HL-60/S4 (cell line): ENCODE measurements around the gene STAMBPL1.
"Not testable (repeated sequence)": the region's sequence is repeated elsewhere in the genome, so short reads cannot be mapped to it uniquely, and the experiment has no call there.

Experiments used
- in situ Hi-C: fragments of 300-500 bp; cut with MboI; formaldehyde crosslinking; loops from 2 replicates; pipeline ENCODE4 v1.14.3; 2022; ENCODE audit warnings: low sequenced_read_pairs

The STAMBPL1 gene

DNA sequence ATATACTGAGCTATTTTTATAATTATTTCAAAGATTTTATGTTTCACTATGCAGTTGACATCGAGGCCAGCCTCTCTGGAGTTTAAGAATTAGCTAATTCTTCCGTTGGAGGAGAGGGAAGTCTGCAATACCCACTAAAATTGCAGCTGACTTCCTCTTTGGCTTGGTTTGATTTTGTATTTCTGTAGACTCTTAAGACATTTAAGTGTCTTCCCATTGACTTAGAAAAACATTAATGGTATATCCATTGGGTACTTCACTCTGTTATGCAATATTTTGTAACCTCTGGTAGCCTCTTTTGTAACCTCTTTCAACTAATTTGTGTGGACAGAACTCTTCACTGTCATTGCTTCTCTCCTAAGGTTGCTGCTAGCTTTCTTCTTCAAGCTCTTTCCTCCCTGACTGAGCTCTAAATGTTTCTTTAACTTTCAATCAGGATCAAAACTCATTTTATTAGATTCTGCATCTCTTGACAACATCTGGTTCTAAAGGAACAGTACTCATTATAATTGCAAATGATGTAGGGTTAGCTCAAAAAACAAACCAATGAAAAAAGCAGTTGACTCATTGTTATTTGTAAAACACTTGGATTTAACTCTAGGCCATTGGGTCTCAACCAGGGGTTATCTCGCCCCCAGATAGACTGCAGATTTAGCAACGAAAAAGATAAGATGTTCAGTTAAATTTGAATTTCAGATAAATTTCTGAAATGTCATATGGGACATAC, 26.7 kb upstream of the STAMBPL1 start:
- in situ Hi-C loops: no loop called here

DNA sequence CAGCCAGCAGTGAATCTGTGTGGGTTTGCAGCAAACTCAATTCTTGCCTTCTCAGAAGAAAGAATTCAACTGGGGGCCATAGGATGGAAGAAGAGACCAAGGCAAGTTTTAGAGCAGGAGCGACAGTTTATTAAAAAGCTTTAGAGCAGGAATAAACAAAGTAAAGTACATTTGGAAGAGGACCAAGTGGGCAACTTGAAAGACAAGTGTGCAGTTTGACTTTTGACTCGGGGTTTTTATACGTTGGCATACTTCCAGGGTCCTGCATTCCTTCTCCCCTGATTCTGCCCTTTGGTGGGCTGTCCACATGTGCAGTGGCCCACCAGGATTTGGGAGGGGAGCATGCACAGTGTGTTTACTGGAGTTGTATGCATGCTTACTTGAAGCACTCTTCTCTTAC, 25.4 kb upstream of the STAMBPL1 start:
- in situ Hi-C loops: no loop called here

DNA sequence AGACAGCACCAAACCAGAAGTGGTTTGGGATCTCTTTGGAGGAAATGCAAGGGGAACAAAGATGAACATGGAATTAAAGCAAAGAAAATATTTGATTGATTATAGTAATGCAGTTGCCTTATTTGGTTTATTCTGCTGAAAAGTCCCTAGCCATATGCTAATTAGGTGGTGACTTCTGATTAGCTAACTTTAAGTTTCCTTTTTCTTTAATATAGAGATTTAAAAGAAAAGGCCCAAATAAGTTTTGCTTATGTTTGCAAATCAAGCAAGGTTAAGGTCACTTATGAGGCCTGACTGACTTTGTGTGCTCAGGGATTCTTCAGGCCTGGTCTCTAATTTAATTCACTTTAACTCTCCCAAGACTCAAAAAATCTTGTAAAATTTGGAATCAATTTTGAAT, 22.2 kb upstream of the STAMBPL1 start:
- in situ Hi-C loops: no loop called here

DNA sequence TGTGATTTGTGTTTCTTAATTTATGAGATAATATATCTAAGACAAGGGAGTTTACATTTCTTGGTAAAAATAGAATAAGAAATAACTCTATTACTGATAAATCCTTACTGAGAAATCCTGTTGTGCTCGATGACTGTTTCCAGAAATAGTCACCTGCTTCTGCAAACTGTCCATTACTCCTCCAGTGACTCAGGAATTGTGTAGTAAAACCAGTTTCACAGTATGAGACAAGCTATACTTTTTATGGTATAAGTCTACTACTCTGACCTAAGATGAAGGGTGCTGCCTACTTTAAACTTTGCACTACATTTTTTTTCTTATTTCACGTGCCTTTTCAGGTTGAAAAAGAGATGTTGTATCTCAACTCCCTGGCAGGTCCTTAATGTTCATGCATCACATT, 21.6 kb upstream of the STAMBPL1 start:
- in situ Hi-C loops: no loop called here

DNA sequence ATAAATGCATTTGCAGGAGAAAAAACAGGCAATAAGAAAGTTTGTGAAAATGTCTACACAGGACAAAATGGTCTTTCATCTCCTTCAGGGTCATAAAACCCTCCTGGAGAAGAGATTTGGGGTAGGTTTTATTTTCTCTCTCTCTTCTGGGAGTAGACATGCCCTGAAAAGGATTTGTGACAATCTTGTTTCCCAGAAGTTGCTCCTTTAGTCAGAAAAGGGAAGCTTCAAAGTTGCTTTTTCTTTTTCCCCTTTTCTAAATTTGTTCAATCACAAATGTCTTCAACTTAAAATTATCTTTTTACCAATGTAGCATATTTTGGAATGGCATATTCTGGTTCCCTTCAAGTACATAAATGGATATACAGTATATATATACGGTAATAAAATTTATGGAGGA, 19.0 kb upstream of the STAMBPL1 start:
- in situ Hi-C loops: no loop called here

DNA sequence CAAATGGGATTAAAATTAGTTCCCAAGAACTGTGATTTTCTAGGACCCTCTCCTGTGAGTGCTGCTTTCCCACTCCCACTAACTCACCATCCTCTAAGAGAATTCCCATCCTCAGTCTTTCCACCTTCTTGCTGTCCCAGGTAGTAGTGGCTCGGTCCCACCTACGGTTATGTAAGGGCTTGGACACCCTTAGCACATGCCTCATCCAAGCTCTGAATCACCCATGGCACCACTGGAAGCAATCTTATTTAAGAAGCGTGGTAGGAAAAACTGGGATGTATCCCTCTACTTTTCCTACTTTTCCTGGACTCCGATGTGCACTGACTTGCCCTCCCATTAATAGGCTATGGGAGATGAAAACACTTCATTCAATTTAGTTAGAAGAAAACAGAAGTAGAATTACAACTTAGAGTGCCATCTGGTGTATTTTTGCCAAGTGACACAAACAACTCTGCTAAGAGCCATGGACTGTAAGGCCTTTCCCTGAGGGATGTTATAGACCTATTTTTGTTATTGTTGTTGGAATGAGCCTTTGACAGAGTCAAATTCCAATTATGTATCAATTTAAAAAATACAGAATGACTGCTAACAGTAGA, 14.7 kb upstream of the STAMBPL1 start:
- in situ Hi-C loops: no loop called here

DNA sequence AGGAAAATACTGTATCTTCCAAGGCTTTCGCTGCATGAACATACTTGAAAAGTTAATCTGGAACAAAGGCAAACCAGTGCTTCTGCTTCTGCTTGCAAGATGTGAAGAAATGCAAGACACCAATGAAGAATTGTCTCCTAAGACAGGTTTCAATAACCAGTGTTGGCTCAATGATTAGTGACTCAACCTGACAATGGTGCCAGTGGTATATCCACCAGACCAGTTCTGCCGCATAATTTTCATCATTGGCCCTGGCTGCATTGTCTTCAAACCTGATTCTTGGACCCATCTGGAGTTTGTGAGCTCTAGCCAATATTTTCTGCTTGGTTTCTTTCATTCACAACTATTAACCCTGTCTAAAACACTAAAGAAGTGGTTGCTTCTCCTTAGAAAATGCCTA, 13.6 kb upstream of the STAMBPL1 start:
- in situ Hi-C loops: no loop called here

DNA sequence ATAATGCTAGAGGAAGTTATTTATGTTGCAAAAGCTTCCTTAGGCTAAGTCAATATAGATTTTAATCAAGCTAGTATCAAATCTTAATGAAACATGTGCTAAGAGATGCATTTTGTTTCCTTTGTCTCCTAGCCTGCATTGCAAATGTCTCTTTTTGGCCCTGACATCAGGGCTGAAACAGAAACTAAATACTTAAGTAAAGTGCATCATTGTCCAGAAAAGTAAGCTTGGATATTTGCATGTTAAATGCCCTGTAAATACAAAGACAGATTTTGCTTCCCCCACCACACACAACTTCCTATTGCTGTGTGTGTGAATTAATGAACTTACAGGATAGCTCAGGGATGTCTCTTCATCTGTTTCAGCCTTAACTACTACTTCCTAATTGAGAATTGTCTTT, 10.0 kb upstream of the STAMBPL1 start:
- in situ Hi-C loops: no loop called here

DNA sequence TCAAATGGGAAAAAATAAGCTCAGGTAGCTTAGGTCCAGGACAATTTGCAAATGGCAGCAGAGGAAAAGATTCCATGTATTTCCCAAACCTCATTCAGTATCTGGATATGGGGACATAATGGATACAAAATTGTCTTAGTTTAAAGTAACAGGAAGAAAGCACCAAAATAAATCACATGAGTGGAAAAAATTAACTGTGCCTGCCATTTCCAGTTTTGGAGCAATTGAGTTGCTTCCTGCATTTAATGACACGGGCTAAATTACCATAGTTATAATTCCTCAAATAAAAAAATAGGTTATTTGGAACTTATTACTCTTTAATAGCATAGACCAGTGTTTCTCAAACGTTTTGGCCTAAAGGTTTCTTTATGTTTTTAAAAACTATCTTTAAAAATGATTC, 6.3 kb upstream of the STAMBPL1 start:
- in situ Hi-C loops: no loop called here

DNA sequence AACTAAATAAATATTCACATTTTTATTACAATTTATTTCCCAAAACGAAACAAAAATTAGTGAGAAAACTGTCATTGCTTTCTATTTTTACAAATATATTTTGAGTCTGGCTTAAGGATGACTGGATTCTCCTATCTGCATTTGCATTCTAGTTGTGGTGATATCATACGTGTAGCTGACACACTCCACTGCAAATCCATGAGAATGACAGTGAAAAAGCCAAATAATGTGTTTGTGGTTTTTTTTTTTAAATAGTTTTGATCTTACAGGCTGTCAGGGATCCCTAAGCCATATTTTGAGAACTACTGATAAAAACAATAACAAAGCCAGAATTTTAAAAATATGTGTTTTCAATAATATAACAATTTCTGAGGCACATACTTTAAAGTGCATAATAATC, 5.8 kb upstream of the STAMBPL1 start:
- in situ Hi-C loops: no loop called here

DNA sequence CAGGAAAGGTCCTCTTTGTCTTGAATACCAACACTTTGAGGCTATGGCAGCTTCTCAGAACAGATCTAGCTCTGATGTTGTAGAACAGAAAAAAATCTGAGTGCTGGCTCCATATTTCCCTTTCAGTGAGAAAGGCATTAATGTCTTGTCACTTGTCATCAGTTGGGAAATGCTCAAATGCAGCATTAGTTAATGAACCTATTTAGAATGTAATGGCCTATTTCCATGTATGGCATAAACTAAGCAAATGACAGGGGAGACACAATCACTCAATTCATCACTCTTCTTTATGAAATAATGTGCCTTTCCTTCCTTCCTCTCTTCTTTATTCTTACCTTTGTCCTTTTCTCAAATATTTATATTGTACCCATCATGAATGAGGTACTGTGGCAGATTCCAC, 5.0 kb upstream of the STAMBPL1 start:
- in situ Hi-C loops: no loop called here

DNA sequence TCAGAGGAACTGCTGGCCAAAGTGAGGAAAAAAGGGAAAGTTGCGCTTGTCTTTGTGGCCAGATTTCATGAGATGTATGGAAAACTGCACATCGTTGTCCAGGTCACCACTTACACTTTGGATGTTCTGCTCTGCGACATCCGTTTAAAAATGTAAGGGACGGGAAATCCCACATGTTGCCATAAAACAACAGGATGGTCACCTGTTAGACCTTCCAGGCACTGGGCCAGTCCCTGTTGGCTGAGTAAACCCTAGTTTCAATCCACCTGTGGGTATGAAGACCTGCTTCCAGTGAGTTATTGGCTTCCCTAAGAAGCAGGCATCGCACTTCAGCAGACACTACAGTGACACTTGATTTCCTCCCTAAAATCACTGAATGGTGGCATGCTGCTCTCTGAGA, 2.7 kb upstream of the STAMBPL1 start:
- in situ Hi-C loops: no loop called here

DNA sequence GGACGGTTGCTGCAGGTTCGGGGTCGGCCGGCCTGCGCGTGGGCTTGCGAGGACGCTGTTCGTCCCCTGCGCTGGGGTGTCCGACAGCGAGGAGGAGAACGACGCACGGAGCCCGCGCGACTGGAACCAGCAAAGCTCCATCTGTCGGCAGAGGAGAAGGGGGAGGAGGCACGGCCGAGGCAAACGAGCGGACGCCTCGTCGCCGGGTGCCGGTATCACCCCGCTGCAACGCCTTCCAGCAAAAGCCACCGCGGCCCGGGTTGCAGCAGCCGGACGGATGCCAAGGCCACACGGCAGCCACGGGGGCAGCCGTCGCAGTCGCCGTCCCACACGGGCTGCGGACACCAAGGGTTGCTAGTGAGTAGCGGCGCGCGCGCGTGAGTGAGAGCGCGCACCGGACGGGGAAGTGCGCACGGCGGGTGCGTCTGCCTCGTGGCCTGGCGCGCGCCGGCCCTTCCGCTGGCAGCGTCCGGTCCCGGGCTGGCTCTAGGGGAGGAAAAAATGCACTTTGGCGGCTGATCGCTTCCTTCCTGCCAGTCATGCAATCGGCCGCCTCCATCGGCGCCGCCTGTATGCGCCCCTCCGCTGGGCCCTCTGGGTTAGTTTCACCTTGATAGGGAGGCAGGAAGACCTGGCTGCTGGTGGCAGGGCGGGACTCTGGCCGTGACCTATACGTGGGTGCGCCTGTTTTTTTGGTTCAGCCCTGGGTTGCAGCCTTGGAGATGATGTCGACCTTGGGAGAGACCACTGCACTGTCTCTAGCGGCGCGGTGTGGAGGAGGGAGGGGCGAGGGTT, 434 bp downstream of the STAMBPL1 start:
- in situ Hi-C loops: no loop called here

DNA sequence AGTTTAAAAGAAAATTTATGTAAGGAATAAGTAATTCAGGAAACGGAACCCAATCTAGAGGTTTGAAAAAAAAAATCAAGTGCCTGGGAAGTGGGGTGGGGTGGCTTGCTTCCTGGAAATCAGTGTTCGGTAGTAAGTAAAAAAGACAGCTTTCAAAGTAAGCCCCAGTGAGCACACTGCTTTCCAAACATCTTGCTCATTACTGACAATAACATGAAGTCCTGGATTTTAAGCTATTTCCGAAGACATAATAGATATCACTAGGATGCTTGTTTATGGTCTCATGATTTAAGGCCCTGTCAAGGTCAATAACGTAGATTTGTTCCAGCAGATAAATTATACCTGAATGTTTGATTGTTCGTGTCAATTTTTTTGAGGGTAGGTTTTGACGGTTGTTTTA, 1.3 kb downstream of the STAMBPL1 start:
- in situ Hi-C loops: no loop called here

DNA sequence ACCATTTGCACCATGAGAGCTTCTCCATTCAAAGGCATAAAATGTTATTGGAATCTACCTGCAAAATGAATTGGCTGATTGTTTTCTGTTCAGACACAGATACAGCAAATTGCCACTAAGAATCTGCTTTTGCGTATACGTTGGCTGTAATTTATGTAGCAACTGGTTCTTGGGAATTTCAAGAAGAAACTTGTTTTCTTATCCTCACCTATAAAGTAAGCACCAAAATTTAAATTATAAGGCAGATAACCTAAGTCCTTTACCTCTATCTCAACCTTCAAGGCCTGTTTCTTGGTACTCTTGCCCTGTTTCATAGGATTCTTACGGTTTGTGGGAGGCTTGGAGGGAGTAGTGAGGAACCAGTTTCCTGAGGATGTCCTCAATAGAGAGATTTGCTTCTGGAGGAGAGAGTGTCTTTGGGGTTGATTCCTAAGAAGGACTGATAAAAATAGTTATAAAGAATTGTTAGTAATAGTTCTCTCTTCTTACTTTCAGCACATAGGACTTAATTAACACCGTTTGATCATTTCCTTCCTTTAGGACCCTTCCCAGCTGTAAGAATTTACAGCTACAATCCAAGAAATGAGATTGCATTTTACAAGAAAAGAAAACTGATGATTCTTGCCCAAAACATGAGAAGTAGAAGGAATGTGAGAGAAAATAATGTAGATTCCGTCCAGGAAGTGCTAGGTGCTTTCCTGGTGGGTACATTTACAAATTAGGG, 2.0 kb downstream of the STAMBPL1 start:
- in situ Hi-C loops: no loop called here

DNA sequence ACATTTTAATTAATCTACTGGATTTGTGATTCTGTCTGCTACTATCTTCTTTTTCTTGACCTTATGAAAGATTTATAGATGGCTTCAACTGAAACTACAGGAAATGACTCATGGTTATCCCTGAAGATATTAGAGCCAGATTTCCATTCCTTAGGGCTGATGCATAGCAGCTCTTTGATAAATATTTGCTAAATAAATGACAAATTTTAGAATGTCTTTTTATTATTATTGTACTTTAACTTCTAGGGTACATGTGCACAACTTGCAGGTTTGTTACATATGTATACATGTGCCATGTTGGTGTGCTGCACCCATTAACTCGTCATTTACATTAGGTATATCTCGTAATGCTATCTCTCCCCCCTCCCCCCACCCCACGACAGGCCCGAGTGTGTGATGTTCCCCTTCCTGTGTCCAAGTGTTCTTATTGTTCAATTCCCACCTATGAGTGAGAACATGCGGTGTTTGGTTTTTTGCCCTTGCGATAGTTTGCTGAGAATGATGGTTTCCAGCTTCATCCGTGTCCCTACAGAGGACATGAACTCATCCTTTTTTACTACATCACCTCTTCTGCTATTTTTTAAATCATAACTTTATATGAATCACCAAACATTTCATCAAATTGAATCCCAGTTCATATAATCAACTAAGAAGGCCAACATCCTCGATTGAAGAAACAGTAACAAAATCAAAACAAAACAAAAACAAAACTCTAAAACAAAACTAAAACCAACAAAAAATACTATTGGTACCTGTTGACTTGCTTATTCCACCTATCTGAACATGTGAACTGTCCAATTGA, 2.8 kb downstream of the STAMBPL1 start:
- in situ Hi-C loops: not testable (repeated sequence)

DNA sequence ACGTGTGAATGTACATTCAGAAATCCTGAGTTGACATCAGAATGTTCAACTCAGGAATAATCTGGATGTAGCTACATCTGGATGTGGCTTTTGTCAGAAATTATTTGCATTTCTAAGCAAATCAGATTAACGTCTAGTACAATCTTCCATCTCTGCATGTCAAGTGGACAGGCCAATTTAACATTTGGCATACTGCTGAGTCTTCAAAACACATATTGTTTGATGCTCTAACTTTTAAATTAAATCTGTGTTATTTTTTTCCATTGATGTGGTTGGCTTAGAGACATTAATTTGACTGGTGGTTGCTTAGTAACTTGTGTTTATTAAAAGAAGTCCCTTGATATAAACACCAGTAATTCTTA, 3.4 kb downstream of the STAMBPL1 start:
- in situ Hi-C loops: no loop called here

DNA sequence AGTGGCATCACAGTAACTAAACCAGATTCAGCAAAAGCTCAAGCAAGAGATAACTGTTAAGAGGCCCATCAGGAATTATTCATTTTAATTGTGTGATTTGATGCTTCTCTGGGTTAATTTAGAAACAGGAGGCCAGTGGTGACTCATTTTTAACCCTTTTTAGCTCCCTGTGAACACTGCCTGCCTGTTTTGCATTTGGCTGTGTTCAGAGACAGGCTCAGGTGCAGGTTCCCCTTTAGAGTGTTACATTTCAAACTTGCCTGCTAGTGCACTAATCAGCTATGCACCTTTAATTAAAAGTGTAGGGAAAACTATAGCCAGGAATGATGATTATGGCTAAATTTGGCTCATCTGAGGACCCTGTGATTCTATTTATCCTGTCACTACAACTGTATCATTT, 6.5 kb downstream of the STAMBPL1 start:
- in situ Hi-C loops: no loop called here

DNA sequence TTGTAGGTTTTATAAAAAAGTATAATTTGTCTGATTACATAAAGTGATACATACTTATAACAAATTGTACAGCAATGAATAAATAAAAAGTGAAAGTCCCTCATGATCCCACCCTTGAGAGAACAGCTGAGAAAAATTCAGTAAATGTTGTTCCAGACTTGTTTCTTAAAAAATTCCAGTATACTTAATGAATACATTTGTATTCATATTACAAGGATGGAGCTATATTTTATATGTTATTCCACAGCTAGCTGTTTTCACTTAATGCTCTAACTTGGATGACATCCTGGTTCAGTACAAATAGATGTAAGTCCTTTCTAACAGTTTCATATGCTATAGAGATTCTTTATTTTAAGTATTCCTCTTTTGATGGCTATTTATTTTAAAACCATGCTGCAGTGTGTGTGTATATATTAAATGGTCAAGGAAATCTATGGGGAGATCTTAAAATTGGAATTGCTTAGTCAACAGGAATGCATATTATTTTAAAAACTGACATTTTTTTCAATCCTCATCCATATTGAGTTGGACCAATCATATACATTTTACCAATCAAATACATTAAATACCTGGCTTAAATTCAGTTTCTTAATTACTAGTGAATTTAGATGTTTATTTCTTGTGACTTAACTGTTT, 8.9 kb downstream of the STAMBPL1 start:
- in situ Hi-C loops: no loop called here

DNA sequence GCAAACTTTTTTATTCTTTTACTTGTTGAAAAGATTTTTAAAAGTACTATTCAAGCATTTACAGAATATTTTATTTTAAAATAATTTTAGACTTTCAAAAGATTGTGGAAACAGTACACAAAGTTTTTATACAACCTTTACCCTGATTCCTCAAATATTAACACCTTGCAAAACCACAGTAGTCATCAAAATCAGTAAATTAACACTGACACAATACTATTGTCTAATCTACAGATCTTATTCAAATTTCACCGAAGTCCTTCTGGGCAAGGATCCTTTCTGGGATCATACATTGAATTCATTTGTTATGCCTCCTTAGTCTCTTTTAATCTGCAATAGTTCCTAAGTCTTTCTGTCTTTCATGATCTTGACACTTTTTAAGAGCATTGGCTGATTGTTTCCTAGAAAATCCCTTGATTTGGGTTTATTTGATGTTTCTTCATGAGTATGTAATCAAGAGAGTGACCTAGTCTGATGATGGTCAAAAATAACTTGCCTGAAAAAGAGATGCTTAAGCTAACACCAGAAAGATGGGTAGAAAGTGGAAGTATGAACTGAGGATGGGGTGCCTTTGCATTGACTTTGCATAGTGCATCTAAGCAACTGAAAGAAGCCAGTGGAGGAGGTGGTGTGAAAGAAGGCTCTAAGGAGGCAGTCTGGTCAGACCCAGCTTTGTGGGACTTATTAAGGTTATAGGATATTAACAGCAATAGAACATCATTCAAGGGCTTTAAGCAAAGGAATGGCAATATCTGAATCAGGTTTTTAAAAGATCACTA, 9.7 kb downstream of the STAMBPL1 start:
- in situ Hi-C loops: no loop called here
